ENCODE results near the gene SPAG16.

SPAG16 gene

DNA sequence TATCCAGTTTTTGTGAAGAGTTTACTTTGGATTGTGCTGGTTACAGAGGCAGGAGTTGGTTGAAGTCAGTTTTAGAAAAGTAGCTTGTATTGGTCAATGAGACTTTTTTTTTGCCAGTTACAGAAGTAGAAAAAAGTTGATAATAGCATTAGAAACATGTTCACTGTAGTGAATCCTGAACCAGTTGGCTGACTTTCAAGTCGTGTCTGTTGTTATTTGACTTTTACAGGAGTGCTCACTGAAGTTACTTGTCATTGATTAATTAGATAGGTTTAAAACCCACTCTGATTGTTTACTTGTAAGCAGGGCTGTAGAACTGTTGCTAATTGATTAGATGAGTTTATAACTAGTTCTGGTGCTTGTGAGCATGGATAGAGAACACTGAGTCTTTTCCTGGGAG, 814.5 kb downstream of the SPAG16 start:
- ATAC-seq: no peak
- TF ChIP-seq ISL1 (CRISPR knock-in tag; IDR thresholded peaks at IDR 0.05) (no peak), PPARA (CRISPR knock-in tag; IDR thresholded peaks at IDR 0.05; ENCODE audit: borderline replicate concordance) (no peak), ZC3H10 (CRISPR knock-in tag; IDR thresholded peaks at IDR 0.05) (no peak), ZFP3 (CRISPR knock-in tag; IDR thresholded peaks at IDR 0.05) (no peak), OSR1 (CRISPR knock-in tag; IDR thresholded peaks at IDR 0.05) (no peak), ZNF565 (CRISPR knock-in tag; conservative IDR thresholded peaks at IDR 0.05; ENCODE audit: low read depth) (no peak), ZNF70 (CRISPR knock-in tag; IDR thresholded peaks at IDR 0.05) (no peak), TCF4 (CRISPR knock-in tag; IDR thresholded peaks at IDR 0.05; ENCODE audit: borderline replicate concordance) (no peak), TOX (CRISPR knock-in tag; IDR thresholded peaks at IDR 0.05; ENCODE audit: borderline replicate concordance) (no peak), ARNTL (CRISPR knock-in tag; IDR thresholded peaks at IDR 0.05; ENCODE audit: borderline replicate concordance, low read depth) (no peak), GLIS3 (CRISPR knock-in tag; IDR thresholded peaks at IDR 0.05) (no peak)
- TF ChIP-seq, protein P1, sequence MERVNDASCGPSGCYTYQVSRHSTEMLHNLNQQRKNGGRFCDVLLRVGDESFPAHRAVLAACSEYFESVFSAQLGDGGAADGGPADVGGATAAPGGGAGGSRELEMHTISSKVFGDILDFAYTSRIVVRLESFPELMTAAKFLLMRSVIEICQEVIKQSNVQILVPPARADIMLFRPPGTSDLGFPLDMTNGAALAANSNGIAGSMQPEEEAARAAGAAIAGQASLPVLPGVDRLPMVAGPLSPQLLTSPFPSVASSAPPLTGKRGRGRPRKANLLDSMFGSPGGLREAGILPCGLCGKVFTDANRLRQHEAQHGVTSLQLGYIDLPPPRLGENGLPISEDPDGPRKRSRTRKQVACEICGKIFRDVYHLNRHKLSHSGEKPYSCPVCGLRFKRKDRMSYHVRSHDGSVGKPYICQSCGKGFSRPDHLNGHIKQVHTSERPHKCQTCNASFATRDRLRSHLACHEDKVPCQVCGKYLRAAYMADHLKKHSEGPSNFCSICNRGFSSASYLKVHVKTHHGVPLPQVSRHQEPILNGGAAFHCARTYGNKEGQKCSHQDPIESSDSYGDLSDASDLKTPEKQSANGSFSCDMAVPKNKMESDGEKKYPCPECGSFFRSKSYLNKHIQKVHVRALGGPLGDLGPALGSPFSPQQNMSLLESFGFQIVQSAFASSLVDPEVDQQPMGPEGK (CRISPR knock-in tag; IDR thresholded peaks at IDR 0.05; ENCODE audit: borderline replicate concordance): no peak
- TF ChIP-seq, protein P2, sequence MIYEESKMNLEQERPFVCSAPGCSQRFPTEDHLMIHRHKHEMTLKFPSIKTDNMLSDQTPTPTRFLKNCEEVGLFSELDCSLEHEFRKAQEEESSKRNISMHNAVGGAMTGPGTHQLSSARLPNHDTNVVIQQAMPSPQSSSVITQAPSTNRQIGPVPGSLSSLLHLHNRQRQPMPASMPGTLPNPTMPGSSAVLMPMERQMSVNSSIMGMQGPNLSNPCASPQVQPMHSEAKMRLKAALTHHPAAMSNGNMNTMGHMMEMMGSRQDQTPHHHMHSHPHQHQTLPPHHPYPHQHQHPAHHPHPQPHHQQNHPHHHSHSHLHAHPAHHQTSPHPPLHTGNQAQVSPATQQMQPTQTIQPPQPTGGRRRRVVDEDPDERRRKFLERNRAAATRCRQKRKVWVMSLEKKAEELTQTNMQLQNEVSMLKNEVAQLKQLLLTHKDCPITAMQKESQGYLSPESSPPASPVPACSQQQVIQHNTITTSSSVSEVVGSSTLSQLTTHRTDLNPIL (CRISPR knock-in tag; IDR thresholded peaks at IDR 0.05; ENCODE audit: low read depth): no peak
- TF ChIP-seq, protein P3, sequence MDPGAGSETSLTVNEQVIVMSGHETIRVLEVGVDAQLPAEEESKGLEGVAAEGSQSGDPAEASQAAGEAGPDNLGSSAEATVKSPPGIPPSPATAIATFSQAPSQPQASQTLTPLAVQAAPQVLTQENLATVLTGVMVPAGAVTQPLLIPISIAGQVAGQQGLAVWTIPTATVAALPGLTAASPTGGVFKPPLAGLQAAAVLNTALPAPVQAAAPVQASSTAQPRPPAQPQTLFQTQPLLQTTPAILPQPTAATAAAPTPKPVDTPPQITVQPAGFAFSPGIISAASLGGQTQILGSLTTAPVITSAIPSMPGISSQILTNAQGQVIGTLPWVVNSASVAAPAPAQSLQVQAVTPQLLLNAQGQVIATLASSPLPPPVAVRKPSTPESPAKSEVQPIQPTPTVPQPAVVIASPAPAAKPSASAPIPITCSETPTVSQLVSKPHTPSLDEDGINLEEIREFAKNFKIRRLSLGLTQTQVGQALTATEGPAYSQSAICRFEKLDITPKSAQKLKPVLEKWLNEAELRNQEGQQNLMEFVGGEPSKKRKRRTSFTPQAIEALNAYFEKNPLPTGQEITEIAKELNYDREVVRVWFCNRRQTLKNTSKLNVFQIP (CRISPR knock-in tag; IDR thresholded peaks at IDR 0.05; ENCODE audit: borderline replicate concordance, low read depth): no peak

DNA sequence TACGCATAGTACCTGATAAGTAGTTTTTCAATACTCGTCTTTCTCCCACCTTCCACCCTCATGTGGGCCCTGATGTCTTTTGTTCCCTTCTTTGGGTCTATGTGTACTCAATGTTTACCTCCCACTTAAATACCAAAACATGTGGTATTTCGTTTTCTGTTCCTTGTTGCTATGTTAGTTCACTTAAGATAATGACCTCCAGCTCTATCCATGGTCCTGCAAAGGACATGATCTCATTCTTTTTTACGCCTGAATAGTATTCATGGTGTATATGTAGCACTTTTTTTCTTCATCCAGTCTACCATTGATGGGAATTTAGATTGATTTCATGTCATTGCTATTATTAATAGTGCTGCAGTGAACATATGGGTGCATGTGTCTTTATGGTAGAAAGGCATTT, 816.2 kb downstream of the SPAG16 start:
- TF ChIP-seq ZNF70 (CRISPR knock-in tag; IDR thresholded peaks at IDR 0.05) (no peak), ZNF565 (CRISPR knock-in tag; conservative IDR thresholded peaks at IDR 0.05; ENCODE audit: low read depth) (no peak), GLIS3 (CRISPR knock-in tag; IDR thresholded peaks at IDR 0.05) (no peak), TOX (CRISPR knock-in tag; IDR thresholded peaks at IDR 0.05; ENCODE audit: borderline replicate concordance) (no peak), OSR1 (CRISPR knock-in tag; IDR thresholded peaks at IDR 0.05) (no peak)
- no peak for ATAC-seq

DNA sequence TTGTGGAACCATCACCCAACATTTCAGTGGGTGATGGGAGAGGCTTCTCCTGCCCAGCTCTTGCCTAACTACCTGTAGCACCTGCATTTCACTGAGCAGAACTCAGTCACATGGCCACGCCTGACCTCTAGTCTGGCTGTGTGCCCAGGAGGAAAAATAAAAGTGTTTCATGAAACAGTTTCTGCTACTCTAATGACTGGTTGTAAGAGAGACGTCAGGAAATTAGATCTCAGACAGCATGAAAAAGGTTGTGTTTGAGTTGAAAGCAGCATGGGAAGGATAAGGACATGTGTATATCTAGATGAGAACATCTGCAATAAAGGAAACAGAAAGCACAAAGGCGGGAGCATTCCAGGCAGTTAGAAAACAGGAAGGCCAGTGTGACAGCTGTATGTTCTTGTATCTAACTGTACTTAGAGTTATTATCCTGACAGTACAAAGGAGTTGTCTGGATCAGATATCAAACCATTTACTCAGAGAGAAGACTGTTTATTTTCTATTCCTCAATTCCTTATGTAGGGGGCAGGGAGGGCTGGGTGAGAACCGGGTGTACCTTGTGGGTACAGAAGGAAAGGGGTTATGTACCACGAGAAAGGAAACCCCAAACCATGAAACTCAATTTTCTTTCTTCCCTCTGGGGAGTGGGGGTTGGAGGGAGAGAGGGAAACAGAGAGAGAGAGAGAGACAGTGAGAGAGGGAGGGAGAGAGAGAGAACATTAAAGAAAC, 819.2 kb downstream of the SPAG16 start:
- TF ChIP-seq, protein P3 (CRISPR knock-in tag; IDR thresholded peaks at IDR 0.05; ENCODE audit: borderline replicate concordance, low read depth): no peak
- TF ChIP-seq, protein P4, sequence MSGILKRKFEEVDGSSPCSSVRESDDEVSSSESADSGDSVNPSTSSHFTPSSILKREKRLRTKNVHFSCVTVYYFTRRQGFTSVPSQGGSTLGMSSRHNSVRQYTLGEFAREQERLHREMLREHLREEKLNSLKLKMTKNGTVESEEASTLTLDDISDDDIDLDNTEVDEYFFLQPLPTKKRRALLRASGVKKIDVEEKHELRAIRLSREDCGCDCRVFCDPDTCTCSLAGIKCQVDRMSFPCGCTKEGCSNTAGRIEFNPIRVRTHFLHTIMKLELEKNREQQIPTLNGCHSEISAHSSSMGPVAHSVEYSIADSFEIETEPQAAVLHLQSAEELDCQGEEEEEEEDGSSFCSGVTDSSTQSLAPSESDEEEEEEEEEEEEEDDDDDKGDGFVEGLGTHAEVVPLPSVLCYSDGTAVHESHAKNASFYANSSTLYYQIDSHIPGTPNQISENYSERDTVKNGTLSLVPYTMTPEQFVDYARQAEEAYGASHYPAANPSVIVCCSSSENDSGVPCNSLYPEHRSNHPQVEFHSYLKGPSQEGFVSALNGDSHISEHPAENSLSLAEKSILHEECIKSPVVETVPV (CRISPR knock-in tag; IDR thresholded peaks at IDR 0.05): no peak
- TF ChIP-seq SNAI2 (CRISPR knock-in tag; IDR thresholded peaks at IDR 0.05) (no peak), GLIS3 (CRISPR knock-in tag; IDR thresholded peaks at IDR 0.05) (no peak), ZFP3 (CRISPR knock-in tag; IDR thresholded peaks at IDR 0.05) (no peak), BACH2 (CRISPR knock-in tag; IDR thresholded peaks at IDR 0.05; ENCODE audit: borderline replicate concordance) (no peak), ARNTL (CRISPR knock-in tag; IDR thresholded peaks at IDR 0.05; ENCODE audit: borderline replicate concordance, low read depth) (no peak), ISL1 (CRISPR knock-in tag; IDR thresholded peaks at IDR 0.05) (no peak)
- TF ChIP-seq, protein P1 (CRISPR knock-in tag; IDR thresholded peaks at IDR 0.05; ENCODE audit: borderline replicate concordance): no peak
- TF ChIP-seq, protein P2 (CRISPR knock-in tag; IDR thresholded peaks at IDR 0.05; ENCODE audit: low read depth): no peak

More for the DNA sequence above, 819.2 kb downstream of the SPAG16 start:
- peak; percentile 26; the same call in 2 of the 3 replicates for ATAC-seq
